K562 (cell line): Measurements from ENCODE around the gene PRKAR1B. TPM values are rescaled to one million over a fixed set of nuclear protein-coding genes. Genes with fewer than 3 reads are reported as not detected.
A peak's percentile ranks its signal among the peaks of the same experiment; 100 is the strongest.

Experiments used
- BHLHE40 ChIP-seq: IDR thresholded peaks from 2 replicates; pipeline ENCODE4 v1.6.1; 2011; ENCODE audit warnings: low read length, improper control_type of control experiment
- BMI1 ChIP-seq: fragments of 150-350 bp; IDR thresholded peaks from 2 replicates; pipeline ENCODE4 v1.6.1; 2014; ENCODE audit warnings: low read length
- CBX2 ChIP-seq: fragments of 200-600 bp; sonication (generic); IDR thresholded peaks from one replicate; pipeline ENCODE4 v1.6.1; 2012; ENCODE audit warnings: mild to moderate bottlenecking, low read length, inconsistent platforms; ENCODE audit not compliant: insufficient read depth, poor library complexity, severe bottlenecking
- ETV1 ChIP-seq: fragments of 450-650 bp; conservative IDR thresholded peaks from 2 replicates; pipeline ENCODE4 v1.6.1; 2016; ENCODE audit warnings: missing genetic modification characterization, control low read depth, low read depth, missing compliant biosample characterization
- L3MBTL2 ChIP-seq: fragments of 450-650 bp; IDR thresholded peaks from 2 replicates; pipeline ENCODE4 v1.6.1; 2016; ENCODE audit warnings: mild to moderate bottlenecking, moderate library complexity
- MCM2 ChIP-seq: fragments of 450-650 bp; IDR thresholded peaks from 2 replicates; pipeline ENCODE4 v1.6.1; 2017; ENCODE audit warnings: low read depth, mild to moderate bottlenecking
- NR1H2 ChIP-seq: sonication (generic); formaldehyde crosslinking; IDR thresholded peaks from 2 replicates; pipeline ENCODE4 v1.4.0; 2020; ENCODE audit warnings: mild to moderate bottlenecking, missing genetic modification reagents
- NR4A1 ChIP-seq, 2 experiments: fragments of 250-450 bp in 1 of 2; fragments of 450-650 bp in 1 of 2; sonication (Bioruptor Pico) in 1 of 2; IDR thresholded peaks; 2 replicates each; pipeline versions ENCODE4 v1.4.0 to v1.6.1; 2016 to 2020; ENCODE audit warnings: mild to moderate bottlenecking in 2 of 2, missing compliant biosample characterization in 1 of 2, missing genetic modification characterization in 1 of 2, moderate library complexity in 1 of 2
- ZBTB1 ChIP-seq: sonication (generic); formaldehyde crosslinking; IDR thresholded peaks from 2 replicates; pipeline ENCODE4 v1.8.1; 2023; ENCODE audit warnings: missing genetic modification reagents, low read depth, mild to moderate bottlenecking, borderline replicate concordance
- ZNF408 ChIP-seq: fragments of 250-450 bp; sonication (Bioruptor Pico); IDR thresholded peaks from 2 replicates; pipeline ENCODE4 v1.4.0; 2020; ENCODE audit warnings: low read depth, mild to moderate bottlenecking, moderate library complexity
- polyA plus RNA-seq, 8 experiments: library from polyadenylated mRNA; depleted of rRNA in 4 of 8; stranded (reverse) in 5 of 8; unstranded in 3 of 8; fragments of >200 nt; fragmentation: Nextera tagmentation in 2 of 8; fragmentation: Illumina TruSeq in 1 of 8; extraction: Ambion mirVana in 2 of 8; extraction: Trizol in 1 of 8; gene quantifications; 2 replicates each; pipeline versions ENCODE4 v1.2.1 to v1.2.3, GENCODE V29; 2011 to 2014; ENCODE audit warnings: inconsistent platforms in 1 of 8, missing spikeins in 1 of 8
- total RNA-seq, 7 experiments: library from RNA; depleted of rRNA in 6 of 7; stranded (reverse); fragments of >200 nt in 6 of 7; fragmentation: Illumina TruSeq in 2 of 7; extraction: Trizol in 2 of 7; gene quantifications; 2 replicates each; pipeline versions ENCODE4 v1.2.1 to v1.2.3, GENCODE V29; 2011 to 2021; ENCODE audit warnings: low replicate concordance in 1 of 7
- TF ChIP-seq, protein P1 (sequence below): fragments of 450-650 bp; conservative IDR thresholded peaks from 2 replicates; pipeline ENCODE4 v1.6.1; 2016; ENCODE audit warnings: missing genetic modification characterization, low read depth, mild to moderate bottlenecking, missing compliant biosample characterization, moderate library complexity
- TF ChIP-seq, protein P2 (sequence below): fragments of 250-450 bp; sonication (Bioruptor Pico); IDR thresholded peaks from 2 replicates; pipeline ENCODE4 v1.8.0; 2021; ENCODE audit warnings: moderate library complexity, mild to moderate bottlenecking, inconsistent platforms
- TF ChIP-seq, protein P3 (sequence below): fragments of 250-450 bp; sonication (Bioruptor Pico); IDR thresholded peaks from 2 replicates; pipeline ENCODE4 v1.9.0; 2021; ENCODE audit warnings: mild to moderate bottlenecking, inconsistent platforms
- TF ChIP-seq, protein P4 (sequence below): fragments of 450-650 bp; IDR thresholded peaks from 2 replicates; pipeline ENCODE4 v1.6.1; 2017; ENCODE audit warnings: mild to moderate bottlenecking, moderate library complexity
- TF ChIP-seq, protein P5 (sequence below): IDR thresholded peaks from 2 replicates; pipeline ENCODE4 v1.6.1; 2016; ENCODE audit warnings: missing genetic modification characterization, missing compliant biosample characterization

Gene PRKAR1B
- total and polyA plus RNA-seq, 9 of the 15 experiments (the other 6 are each of a cell fraction or from before 2014, with no cell fraction given), result 0.99 to 30.5 (median 12.7) TPM

DNA sequence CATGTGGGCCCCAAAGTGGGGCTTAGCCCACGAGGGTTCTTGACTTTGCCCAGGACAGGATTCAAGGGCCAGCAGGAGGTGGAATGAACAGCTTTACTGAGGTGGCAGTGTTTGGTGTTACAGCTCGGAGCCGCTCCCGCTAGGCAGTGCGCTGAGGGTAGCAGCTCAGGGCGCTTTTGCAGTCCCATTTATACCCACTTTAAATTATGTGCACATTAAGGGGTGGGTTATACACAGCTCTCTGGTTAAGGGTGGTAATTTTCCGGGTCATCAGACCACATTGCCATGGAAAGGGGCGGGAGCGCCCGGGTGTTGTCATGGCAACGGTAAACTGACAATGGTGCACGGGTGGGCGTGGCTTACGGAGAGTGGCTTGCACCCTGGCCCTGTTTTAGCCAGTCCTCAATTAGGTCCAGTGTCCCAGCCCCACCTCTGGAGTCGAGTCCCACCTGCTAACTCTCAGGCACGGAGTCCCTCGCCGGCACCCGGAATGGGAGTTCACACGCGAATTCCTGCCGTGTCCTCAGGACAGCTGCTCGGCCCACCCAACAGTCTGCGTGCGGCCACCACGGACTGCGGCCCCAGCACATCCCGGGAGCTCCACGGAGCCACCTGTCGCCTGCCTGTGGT is 149.2 kb downstream of the PRKAR1B start (continued):
- TF ChIP-seq NR4A1 (CRISPR knock-in tag; IDR thresholded peaks at IDR 0.05), result no peak
- no peak for TF ChIP-seq NR4A1 (tag; IDR thresholded peaks at IDR 0.05)
- no peak for TF ChIP-seq NR1H2 (CRISPR knock-in tag)
- TF ChIP-seq L3MBTL2, result no peak
- no peak for TF ChIP-seq ZBTB1 (CRISPR knock-in tag)
- TF ChIP-seq, protein P1, sequence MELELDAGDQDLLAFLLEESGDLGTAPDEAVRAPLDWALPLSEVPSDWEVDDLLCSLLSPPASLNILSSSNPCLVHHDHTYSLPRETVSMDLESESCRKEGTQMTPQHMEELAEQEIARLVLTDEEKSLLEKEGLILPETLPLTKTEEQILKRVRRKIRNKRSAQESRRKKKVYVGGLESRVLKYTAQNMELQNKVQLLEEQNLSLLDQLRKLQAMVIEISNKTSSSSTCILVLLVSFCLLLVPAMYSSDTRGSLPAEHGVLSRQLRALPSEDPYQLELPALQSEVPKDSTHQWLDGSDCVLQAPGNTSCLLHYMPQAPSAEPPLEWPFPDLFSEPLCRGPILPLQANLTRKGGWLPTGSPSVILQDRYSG, result no peak
- no peak for TF ChIP-seq CBX2
- no peak for TF ChIP-seq ETV1 (tag)
- TF ChIP-seq, protein P2, sequence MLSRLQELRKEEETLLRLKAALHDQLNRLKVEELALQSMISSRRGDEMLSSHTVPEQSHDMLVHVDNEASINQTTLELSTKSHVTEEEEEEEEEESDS (CRISPR knock-in tag), result no peak
- TF ChIP-seq, protein P3, sequence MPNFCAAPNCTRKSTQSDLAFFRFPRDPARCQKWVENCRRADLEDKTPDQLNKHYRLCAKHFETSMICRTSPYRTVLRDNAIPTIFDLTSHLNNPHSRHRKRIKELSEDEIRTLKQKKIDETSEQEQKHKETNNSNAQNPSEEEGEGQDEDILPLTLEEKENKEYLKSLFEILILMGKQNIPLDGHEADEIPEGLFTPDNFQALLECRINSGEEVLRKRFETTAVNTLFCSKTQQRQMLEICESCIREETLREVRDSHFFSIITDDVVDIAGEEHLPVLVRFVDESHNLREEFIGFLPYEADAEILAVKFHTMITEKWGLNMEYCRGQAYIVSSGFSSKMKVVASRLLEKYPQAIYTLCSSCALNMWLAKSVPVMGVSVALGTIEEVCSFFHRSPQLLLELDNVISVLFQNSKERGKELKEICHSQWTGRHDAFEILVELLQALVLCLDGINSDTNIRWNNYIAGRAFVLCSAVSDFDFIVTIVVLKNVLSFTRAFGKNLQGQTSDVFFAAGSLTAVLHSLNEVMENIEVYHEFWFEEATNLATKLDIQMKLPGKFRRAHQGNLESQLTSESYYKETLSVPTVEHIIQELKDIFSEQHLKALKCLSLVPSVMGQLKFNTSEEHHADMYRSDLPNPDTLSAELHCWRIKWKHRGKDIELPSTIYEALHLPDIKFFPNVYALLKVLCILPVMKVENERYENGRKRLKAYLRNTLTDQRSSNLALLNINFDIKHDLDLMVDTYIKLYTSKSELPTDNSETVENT (CRISPR knock-in tag), result no peak
- no peak for TF ChIP-seq ZNF408 (CRISPR knock-in tag)
- TF ChIP-seq, protein P4, sequence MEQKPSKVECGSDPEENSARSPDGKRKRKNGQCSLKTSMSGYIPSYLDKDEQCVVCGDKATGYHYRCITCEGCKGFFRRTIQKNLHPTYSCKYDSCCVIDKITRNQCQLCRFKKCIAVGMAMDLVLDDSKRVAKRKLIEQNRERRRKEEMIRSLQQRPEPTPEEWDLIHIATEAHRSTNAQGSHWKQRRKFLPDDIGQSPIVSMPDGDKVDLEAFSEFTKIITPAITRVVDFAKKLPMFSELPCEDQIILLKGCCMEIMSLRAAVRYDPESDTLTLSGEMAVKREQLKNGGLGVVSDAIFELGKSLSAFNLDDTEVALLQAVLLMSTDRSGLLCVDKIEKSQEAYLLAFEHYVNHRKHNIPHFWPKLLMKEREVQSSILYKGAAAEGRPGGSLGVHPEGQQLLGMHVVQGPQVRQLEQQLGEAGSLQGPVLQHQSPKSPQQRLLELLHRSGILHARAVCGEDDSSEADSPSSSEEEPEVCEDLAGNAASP, result no peak
- no peak for TF ChIP-seq MCM2
- TF ChIP-seq BHLHE40, result no peak
- TF ChIP-seq, protein P5, sequence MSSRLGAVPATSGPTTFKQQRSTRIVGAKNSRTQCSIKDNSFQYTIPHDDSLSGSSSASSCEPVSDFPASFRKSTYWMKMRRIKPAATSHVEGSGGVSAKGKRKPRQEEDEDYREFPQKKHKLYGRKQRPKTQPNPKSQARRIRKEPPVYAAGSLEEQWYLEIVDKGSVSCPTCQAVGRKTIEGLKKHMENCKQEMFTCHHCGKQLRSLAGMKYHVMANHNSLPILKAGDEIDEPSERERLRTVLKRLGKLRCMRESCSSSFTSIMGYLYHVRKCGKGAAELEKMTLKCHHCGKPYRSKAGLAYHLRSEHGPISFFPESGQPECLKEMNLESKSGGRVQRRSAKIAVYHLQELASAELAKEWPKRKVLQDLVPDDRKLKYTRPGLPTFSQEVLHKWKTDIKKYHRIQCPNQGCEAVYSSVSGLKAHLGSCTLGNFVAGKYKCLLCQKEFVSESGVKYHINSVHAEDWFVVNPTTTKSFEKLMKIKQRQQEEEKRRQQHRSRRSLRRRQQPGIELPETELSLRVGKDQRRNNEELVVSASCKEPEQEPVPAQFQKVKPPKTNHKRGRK (tag), result no peak
- peak; percentile 65; the same call in 1 of the 2 replicates for TF ChIP-seq BMI1
